H9 (cell line): Measurements from ENCODE around the gene NDUFS3. TPM values are rescaled to one million over a fixed set of nuclear protein-coding genes. Genes with fewer than 3 reads are reported as not detected.

Experiments
- DNase-seq: peaks from one replicate; pipeline ENCODE4 v3.0.0-alpha.2; 2017
- H2AFZ ChIP-seq: one replicate; pipeline ENCODE4 v1.6.1; 2013; ENCODE audit warnings: mild to moderate bottlenecking, low read length, control low read depth, moderate library complexity
- H2AK5ac ChIP-seq: 2 replicates; pipeline ENCODE4 v1.6.1; 2013; ENCODE audit warnings: low read length, control low read depth, mixed read lengths; ENCODE audit not compliant: insufficient read length
- H2BK120ac ChIP-seq: one replicate; pipeline ENCODE4 v1.6.1; 2013; ENCODE audit warnings: low read depth, mild to moderate bottlenecking, low read length, control low read depth, inconsistent platforms; ENCODE audit not compliant: poor library complexity, severe bottlenecking
- H2BK12ac ChIP-seq: 2 replicates; pipeline ENCODE4 v1.6.1; 2013; ENCODE audit warnings: low read length, control low read depth, mixed read lengths, low read depth; ENCODE audit not compliant: insufficient read length
- H2BK15ac ChIP-seq: 2 replicates; pipeline ENCODE4 v1.6.1; 2013; ENCODE audit warnings: low read depth, low read length, control low read depth
- H2BK20ac ChIP-seq: one replicate; pipeline ENCODE4 v1.6.1; 2013; ENCODE audit warnings: low read depth, mild to moderate bottlenecking, low read length, control low read depth, inconsistent platforms; ENCODE audit not compliant: poor library complexity, severe bottlenecking
- H2BK5ac ChIP-seq: 2 replicates; pipeline ENCODE4 v1.6.1; 2013; ENCODE audit warnings: low read length, control low read depth, mixed read lengths; ENCODE audit not compliant: insufficient read length
- H3K14ac ChIP-seq: 2 replicates; pipeline ENCODE4 v1.6.1; 2013; ENCODE audit warnings: low read length, control low read depth; ENCODE audit not compliant: insufficient read depth
- H3K18ac ChIP-seq: 2 replicates; pipeline ENCODE4 v1.6.1; 2013; ENCODE audit warnings: low read depth, mild to moderate bottlenecking, mixed read lengths, low read length, control low read depth; ENCODE audit not compliant: insufficient read length
- H3K23ac ChIP-seq: 2 replicates; pipeline ENCODE4 v1.6.1; 2013; ENCODE audit warnings: low read length, control low read depth, mixed read lengths, low read depth; ENCODE audit not compliant: insufficient read length
- H3K23me2 ChIP-seq: 2 replicates; pipeline ENCODE4 v1.6.1; 2013; ENCODE audit warnings: low read depth, mild to moderate bottlenecking, mixed read lengths, low read length, control low read depth; ENCODE audit not compliant: insufficient read length, poor library complexity, severe bottlenecking
- H3K27ac ChIP-seq: 2 replicates; pipeline ENCODE4 v1.5.1; 2013; ENCODE audit warnings: low read length, control low read depth, mixed read lengths, low read depth; ENCODE audit not compliant: insufficient read length
- H3K27me3 ChIP-seq: 2 replicates; pipeline ENCODE4 v1.6.1; 2013; ENCODE audit warnings: low read length, control low read depth, inconsistent platforms; ENCODE audit not compliant: insufficient read depth
- H3K4ac ChIP-seq: 2 replicates; pipeline ENCODE4 v1.6.1; 2013; ENCODE audit warnings: low read depth, mild to moderate bottlenecking, control low read depth, inconsistent platforms, low read length, moderate library complexity
- H3K4me1 ChIP-seq: 2 replicates; pipeline ENCODE4 v1.6.1; 2013; ENCODE audit warnings: low read length, control low read depth, inconsistent platforms; ENCODE audit not compliant: insufficient read depth
- H3K4me2 ChIP-seq: 2 replicates; pipeline ENCODE4 v1.6.1; 2013; ENCODE audit warnings: low read length, control low read depth, mixed read lengths; ENCODE audit not compliant: insufficient read length, insufficient read depth
- H3K56ac ChIP-seq: 2 replicates; pipeline ENCODE4 v1.6.1; 2013; ENCODE audit warnings: low read depth, mild to moderate bottlenecking, mixed read lengths, low read length, control low read depth; ENCODE audit not compliant: insufficient read length
- H3K79me1 ChIP-seq: 2 replicates; pipeline ENCODE4 v1.6.1; 2013; ENCODE audit warnings: low read depth, mild to moderate bottlenecking, moderate library complexity, low read length, control low read depth, inconsistent platforms; ENCODE audit not compliant: insufficient read depth, poor library complexity, severe bottlenecking
- H3K79me2 ChIP-seq: 2 replicates; pipeline ENCODE4 v1.6.1; 2013; ENCODE audit warnings: low read length, control low read depth, inconsistent platforms; ENCODE audit not compliant: insufficient read depth
- H3K9ac ChIP-seq: 2 replicates; pipeline ENCODE4 v1.6.1; 2013; ENCODE audit warnings: low read length, control low read depth, mixed read lengths; ENCODE audit not compliant: insufficient read length; ENCODE audit errors: extremely low read depth
- H3K9me3 ChIP-seq: one replicate; pipeline ENCODE4 v1.6.1; 2013; ENCODE audit warnings: low read depth, low read length, inconsistent platforms; ENCODE audit not compliant: control insufficient read depth
- H3T11ph ChIP-seq: one replicate; pipeline ENCODE4 v1.6.1; 2013; ENCODE audit warnings: mild to moderate bottlenecking, low read length, control low read depth, inconsistent platforms
- H4K20me1 ChIP-seq: one replicate; pipeline ENCODE4 v1.6.1; 2013; ENCODE audit not compliant: control insufficient read depth, insufficient read length, insufficient read depth
- H4K5ac ChIP-seq: 2 replicates; pipeline ENCODE4 v1.6.1; 2013; ENCODE audit warnings: low read depth, mild to moderate bottlenecking, mixed read lengths, low read length, control low read depth; ENCODE audit not compliant: insufficient read length
- H4K8ac ChIP-seq: replicated peaks from 2 replicates; pipeline ENCODE4 v1.6.1; 2013; ENCODE audit warnings: low read length, control low read depth, mixed read lengths, low read depth; ENCODE audit not compliant: insufficient read length
- H4K91ac ChIP-seq: 2 replicates; pipeline ENCODE4 v1.6.1; 2013; ENCODE audit warnings: low read depth, mild to moderate bottlenecking, moderate library complexity, mixed read lengths, low read length, control low read depth; ENCODE audit not compliant: insufficient read length
- H3K27ac Mint-ChIP-seq, 3 experiments: 2 replicates in 2 of 3; 3 replicates in 1 of 3; pipeline ENCODE4 v1.8.0; 2020 to 2021; ENCODE audit warnings: mixed read lengths in 3 of 3, mild to moderate bottlenecking in 1 of 3, moderate library complexity in 1 of 3
- H3K27me3 Mint-ChIP-seq: 2 replicates; pipeline ENCODE4 v1.8.0; 2021; ENCODE audit warnings: low read depth, mild to moderate bottlenecking, moderate library complexity, mixed read lengths
- H3K36me3 Mint-ChIP-seq, 3 experiments: 2 replicates in 2 of 3; 3 replicates in 1 of 3; pipeline ENCODE4 v1.8.0; 2020 to 2021; ENCODE audit warnings: low read depth in 3 of 3, mixed read lengths in 3 of 3; ENCODE audit not compliant: insufficient read depth in 1 of 3
- H3K4me1 Mint-ChIP-seq, 2 experiments: 2 replicates each; pipeline ENCODE4 v1.8.0; 2020; ENCODE audit warnings: mixed read lengths in 2 of 2
- H3K4me3 Mint-ChIP-seq, 2 experiments: 2 replicates in 1 of 2; 3 replicates in 1 of 2; pipeline ENCODE4 v1.8.0; 2020 to 2021; ENCODE audit warnings: mild to moderate bottlenecking in 2 of 2, mixed read lengths in 2 of 2, moderate library complexity in 1 of 2
- H3K9me3 Mint-ChIP-seq, 2 experiments: 2 replicates in 1 of 2; 3 replicates in 1 of 2; pipeline ENCODE4 v1.8.0; 2020; ENCODE audit warnings: mild to moderate bottlenecking in 2 of 2, mixed read lengths in 2 of 2, moderate library complexity in 1 of 2
- CTCF ChIP-seq: fragments of 200-600 bp; sonication (generic); conservative IDR thresholded peaks from 3 replicates; pipeline ENCODE4 v1.8.0; 2021; ENCODE audit warnings: antibody characterized with exemption, mild to moderate bottlenecking
- WGBS: extraction: QIAGEN DNeasy Blood & Tissue Kit; methylation state at CpG from one replicate; pipeline ENCODE4 v1.1.7; 2013; ENCODE audit warnings: missing lambda C conversion rate, low lambda C conversion rate, mixed read lengths; ENCODE audit not compliant: insufficient read length; ENCODE audit errors: extremely low coverage; 5-methylcytosine and 5-hydroxymethylcytosine counted together
- total RNA-seq: library from RNA; stranded (reverse); gene quantifications from 2 replicates; pipeline ENCODE4 v1.2.1, GENCODE V29; 2021

NDUFS3 gene
- total RNA-seq, 1 experiment from 2014 or later = 144 TPM

- H2BK5ac ChIP-seq = no peak overlapping the region
- H3K4me1 ChIP-seq = no peaks in the 10 kb centered on the region; the same call in 1 of the 2 replicates
- no peak overlapping the region for H4K8ac ChIP-seq
- peak overlapping the region; percentile 86 for H3K4me2 ChIP-seq
- H2BK20ac ChIP-seq = no peak overlapping the region
- no peak overlapping the region for H2BK15ac ChIP-seq
- no peaks in the 10 kb centered on the region for H4K20me1 ChIP-seq
- no peaks in the 10 kb centered on the region for H3K9me3 ChIP-seq
- H2AFZ ChIP-seq = no peak overlapping the region
- no peak overlapping the region for H4K5ac ChIP-seq
- H3K9ac ChIP-seq = peak overlapping the region; percentile 84
- peaks cover 2% of the 10 kb centered on the region; the same call in 1 of the 2 replicates for H3K27me3 Mint-ChIP-seq
- no peak overlapping the region for H2AK5ac ChIP-seq
- peak overlapping the region; percentile 99 to 100 for H3K4me3 Mint-ChIP-seq
- peak overlapping the region; percentile 53 for H3K18ac ChIP-seq
- H3T11ph ChIP-seq = no peak overlapping the region
- H3K23ac ChIP-seq = no peak overlapping the region
- peak overlapping the region; percentile 68 for H3K14ac ChIP-seq
- H3K27me3 ChIP-seq = no peaks in the 10 kb centered on the region
- no peak for TF ChIP-seq CTCF
- no peak overlapping the region for H2BK12ac ChIP-seq
- no peak overlapping the region for H2BK120ac ChIP-seq
- H3K9me3 Mint-ChIP-seq = peaks cover 0 to 3% of the 10 kb centered on the region in 2 experiments; a peak in 1 of 5 replicates
- peak; percentile 51 for DNase-seq
- H3K27ac Mint-ChIP-seq = peak overlapping the region; percentile 96 to 100 (median 99)
- H3K79me1 ChIP-seq = no peaks in the 10 kb centered on the region
- H3K79me2 ChIP-seq = peaks cover 47% of the 10 kb centered on the region
- peaks cover 25 to 29% of the 10 kb centered on the region in 2 experiments for H3K4me1 Mint-ChIP-seq
- no peak overlapping the region for H3K56ac ChIP-seq
- no peak overlapping the region; the same call in 1 of the 2 replicates for H3K4ac ChIP-seq
- H3K23me2 ChIP-seq = peaks cover 3% of the 10 kb centered on the region
- no peak overlapping the region for H4K91ac ChIP-seq
- H3K36me3 Mint-ChIP-seq = peaks cover 14 to 33% (median 19%) of the 10 kb centered on the region in 3 experiments; a peak in 6 of 7 replicates
- peak overlapping the region; percentile 3 for H3K27ac ChIP-seq
- no CpG with 5 or more reads among the region's 22 CpGs for WGBS
Measured at GRCh38 chr11:47552056-47552565, 26.8 kb upstream of the NDUFS3 start.
